K562 (cell line): ENCODE measurements around the gene BRWD1. TPM values are rescaled to one million over a fixed set of nuclear protein-coding genes. Genes with fewer than 3 reads are reported as not detected.

ENCODE experiments used
- ATF7 ChIP-seq: fragments of 450-650 bp; IDR thresholded peaks from 2 replicates; pipeline ENCODE4 v1.7.1; 2014; ENCODE audit warnings: mild to moderate bottlenecking, moderate library complexity
- MYBL2 ChIP-seq, 2 experiments: fragments of 450-650 bp in 1 of 2; sonication (generic) in 1 of 2; formaldehyde crosslinking in 1 of 2; IDR thresholded peaks; 2 replicates each; pipeline versions ENCODE4 v1.6.1 to v1.8.1; 2017 to 2022; ENCODE audit warnings: borderline replicate concordance in 1 of 2, inconsistent platforms in 1 of 2, low read depth in 1 of 2, mild to moderate bottlenecking in 1 of 2, missing genetic modification reagents in 1 of 2, moderate library complexity in 1 of 2
- NFIC ChIP-seq: fragments of 450-650 bp; IDR thresholded peaks from 2 replicates; pipeline ENCODE4 v1.6.1; 2017; ENCODE audit warnings: mild to moderate bottlenecking, inconsistent platforms
- PKNOX1 ChIP-seq: fragments of 450-650 bp; IDR thresholded peaks from 2 replicates; pipeline ENCODE4 v1.6.1; 2016
- POLR3G ChIP-seq: IDR thresholded peaks from 2 replicates; pipeline ENCODE4 v1.6.1; 2011; ENCODE audit not compliant: insufficient read length, insufficient replicate concordance; ENCODE audit errors: extremely low read depth
- SRSF3 ChIP-seq: fragments of 200-400 bp; formaldehyde crosslinking; IDR thresholded peaks from 2 replicates; pipeline ENCODE4 v1.6.1; 2016; ENCODE audit warnings: mild to moderate bottlenecking, low read length, moderate library complexity; ENCODE audit not compliant: insufficient read depth
- ZFP30 ChIP-seq: fragments of 250-450 bp; sonication (Bioruptor Pico); IDR thresholded peaks from 2 replicates; pipeline ENCODE4 v1.8.0; 2022; ENCODE audit warnings: moderate library complexity, mild to moderate bottlenecking, inconsistent platforms, borderline replicate concordance
- ZKSCAN3 ChIP-seq: fragments of 250-450 bp; sonication (Bioruptor Pico); IDR thresholded peaks from 2 replicates; pipeline ENCODE4 v1.4.0; 2020
- ZMIZ1 ChIP-seq, 2 experiments: fragments of 150-350 bp in 1 of 2; IDR thresholded peaks; 2 replicates each; pipeline ENCODE4 v1.6.1; 2012 to 2016; ENCODE audit warnings: low read depth in 2 of 2, low read length in 2 of 2, mild to moderate bottlenecking in 1 of 2, moderate library complexity in 1 of 2
- ZNF518B ChIP-seq: fragments of 250-450 bp; sonication (Bioruptor Pico); IDR thresholded peaks from 2 replicates; pipeline ENCODE4 v1.5.0; 2021; ENCODE audit warnings: mild to moderate bottlenecking, moderate library complexity
- ZNF592 ChIP-seq: fragments of 450-650 bp; IDR thresholded peaks from 2 replicates; pipeline ENCODE4 v1.6.1; 2017; ENCODE audit warnings: antibody characterized with exemption, mild to moderate bottlenecking
- ZNF764 ChIP-seq: fragments of 250-450 bp; sonication (Bioruptor Pico); IDR thresholded peaks from 2 replicates; pipeline ENCODE4 v1.4.0; 2020; ENCODE audit warnings: low read depth, mild to moderate bottlenecking, moderate library complexity
- polyA plus RNA-seq, 8 experiments: library from polyadenylated mRNA; depleted of rRNA in 4 of 8; stranded (reverse) in 5 of 8; unstranded in 3 of 8; fragments of >200 nt; fragmentation: Nextera tagmentation in 2 of 8; fragmentation: Illumina TruSeq in 1 of 8; extraction: Ambion mirVana in 2 of 8; extraction: Trizol in 1 of 8; gene quantifications; 2 replicates each; pipeline versions ENCODE4 v1.2.1 to v1.2.3, GENCODE V29; 2011 to 2014; ENCODE audit warnings: inconsistent platforms in 1 of 8, missing spikeins in 1 of 8
- total RNA-seq, 7 experiments: library from RNA; depleted of rRNA in 6 of 7; stranded (reverse); fragments of >200 nt in 6 of 7; fragmentation: Illumina TruSeq in 2 of 7; extraction: Trizol in 2 of 7; gene quantifications; 2 replicates each; pipeline versions ENCODE4 v1.2.1 to v1.2.3, GENCODE V29; 2011 to 2021; ENCODE audit warnings: low replicate concordance in 1 of 7
- TF ChIP-seq, protein P1 (sequence below): sonication (generic); formaldehyde crosslinking; IDR thresholded peaks from 2 replicates; pipeline ENCODE4 v1.8.0; 2022; ENCODE audit warnings: mild to moderate bottlenecking, missing genetic modification reagents

BRWD1 gene
- total and polyA plus RNA-seq, 9 of the 15 experiments (the other 6 are each of a cell fraction or from before 2014, with no cell fraction given), result 10.1 to 60.2 (median 34.1) TPM

DNA sequence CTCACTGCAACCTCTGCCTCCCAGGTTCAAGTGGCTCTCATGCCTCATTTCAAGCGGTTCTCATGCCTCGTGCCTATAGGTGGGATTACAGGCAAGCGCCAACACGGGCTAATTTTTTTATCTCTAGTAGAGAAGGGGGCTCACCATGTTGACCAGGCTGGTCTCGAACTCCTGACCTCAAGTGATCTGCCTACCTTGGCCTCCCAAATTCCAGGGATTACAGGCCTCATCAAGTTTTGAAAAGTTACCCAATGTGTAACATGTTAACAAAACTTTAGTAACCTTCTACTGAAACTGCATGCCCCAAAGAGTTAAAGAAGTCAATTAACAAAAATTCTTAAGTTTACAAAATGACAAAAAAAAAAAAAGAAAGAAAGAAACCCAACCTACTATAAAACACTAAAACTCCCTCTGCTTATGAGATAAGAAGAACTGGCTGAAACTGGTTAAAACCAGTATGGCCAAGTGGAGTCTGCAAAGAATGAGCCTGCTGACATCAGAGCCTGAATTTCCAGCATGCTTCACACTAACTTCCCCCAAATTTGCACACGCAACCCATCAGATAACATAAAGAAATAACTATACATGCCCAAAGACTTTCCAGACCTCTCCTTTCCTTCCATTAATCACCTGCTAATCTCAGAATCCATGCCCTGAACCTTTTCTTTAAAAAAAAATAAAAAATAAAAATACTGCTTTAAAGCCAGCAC, 104.7 kb downstream of the BRWD1 start (continued):
- TF ChIP-seq ZMIZ1 (IDR thresholded peaks at IDR 0.05; ENCODE audit: low read depth in 2 of 2, low read length in 2 of 2) (no peak), NFIC (no peak), ZFP30 (CRISPR knock-in tag) (no peak), SRSF3 (no peak), ZKSCAN3 (CRISPR knock-in tag) (no peak), MYBL2 (IDR thresholded peaks at IDR 0.05; ENCODE audit: low read depth) (no peak), MYBL2 (CRISPR knock-in tag; IDR thresholded peaks at IDR 0.05; ENCODE audit: borderline replicate concordance) (no peak), ATF7 (peak; percentile 79), POLR3G (no peak), PKNOX1 (0 out of 2 replicates have a peak, but pooled peaks have one; percentile 36), ZNF592 (peak; percentile 67; the same call in 1 of the 2 replicates), ZNF518B (CRISPR knock-in tag) (no peak), ZNF764 (CRISPR knock-in tag) (no peak)
- TF ChIP-seq, protein P1, sequence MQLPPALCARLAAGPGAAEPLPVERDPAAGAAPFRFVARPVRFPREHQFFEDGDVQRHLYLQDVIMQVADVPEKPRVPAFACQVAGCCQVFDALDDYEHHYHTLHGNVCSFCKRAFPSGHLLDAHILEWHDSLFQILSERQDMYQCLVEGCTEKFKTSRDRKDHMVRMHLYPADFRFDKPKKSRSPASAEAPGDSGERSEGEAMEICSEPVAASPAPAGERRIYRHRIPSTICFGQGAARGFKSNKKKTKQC, result no peak
